GM23338 (cell line): ENCODE data around the gene ZNF468. TPM values are rescaled to one million over a fixed set of nuclear protein-coding genes. Genes with fewer than 3 reads are reported as not detected.
"Not testable (repeated sequence)": the region's sequence is repeated elsewhere in the genome, so short reads cannot be mapped to it uniquely, and the experiment has no call there.

Experiments
- ATAC-seq: fragments of 200-7000 bp; cut with Tn5 transposase; 3 replicates; pipeline ENCODE4 v1.9.1; 2020
- DNase-seq: peaks from one replicate; pipeline ENCODE4 v3.0.0-alpha.2; 2015; ENCODE audit warnings: low spot score
- H2AFZ ChIP-seq: fragments of 200-600 bp; sonication (generic); 2 replicates; pipeline ENCODE4 v1.8.0; 2016; ENCODE audit warnings: antibody characterized with exemption, mild to moderate bottlenecking, moderate library complexity
- H3F3A ChIP-seq: fragments of 200-600 bp; sonication (generic); replicated peaks from 2 replicates; pipeline ENCODE4 v1.8.0; 2017; ENCODE audit warnings: antibody characterized with exemption, mixed run types, low read depth
- H3K27ac ChIP-seq: fragments of 200-600 bp; sonication (generic); 2 replicates; pipeline ENCODE4 v1.6.1; 2016; ENCODE audit warnings: low read depth
- H3K27me3 ChIP-seq: fragments of 200-600 bp; sonication (generic); 2 replicates; pipeline ENCODE4 v1.8.0; 2016; ENCODE audit warnings: mild to moderate bottlenecking, mixed run types, moderate library complexity; ENCODE audit not compliant: insufficient read depth
- H3K36me3 ChIP-seq: fragments of 200-600 bp; sonication (generic); 2 replicates; pipeline ENCODE4 v1.8.0; 2016; ENCODE audit warnings: mild to moderate bottlenecking; ENCODE audit not compliant: insufficient read depth
- H3K4me1 ChIP-seq: fragments of 200-600 bp; sonication (generic); 2 replicates; pipeline ENCODE4 v1.8.0; 2016; ENCODE audit warnings: mild to moderate bottlenecking, moderate library complexity; ENCODE audit not compliant: insufficient read depth
- H3K4me2 ChIP-seq: fragments of 200-600 bp; sonication (generic); 2 replicates; pipeline ENCODE4 v1.7.1; 2017; ENCODE audit warnings: mixed run types
- H3K4me3 ChIP-seq: fragments of 200-600 bp; sonication (generic); 2 replicates; pipeline ENCODE4 v1.6.1; 2016; ENCODE audit warnings: mixed run types
- H3K79me2 ChIP-seq: fragments of 200-600 bp; sonication (generic); replicated peaks from 2 replicates; pipeline ENCODE4 v1.8.0; 2017; ENCODE audit warnings: mild to moderate bottlenecking; ENCODE audit not compliant: insufficient read depth
- H3K9me2 ChIP-seq: fragments of 200-600 bp; sonication (generic); 2 replicates; pipeline ENCODE4 v1.8.0; 2017; ENCODE audit not compliant: insufficient read depth
- H4K20me1 ChIP-seq: fragments of 200-600 bp; sonication (generic); replicated peaks from 2 replicates; pipeline ENCODE4 v1.8.0; 2017; ENCODE audit warnings: mild to moderate bottlenecking; ENCODE audit not compliant: insufficient read depth
- H3K27ac Mint-ChIP-seq: 2 replicates; pipeline ENCODE4 v1.8.0; 2020; ENCODE audit warnings: inconsistent platforms, mild to moderate bottlenecking, moderate library complexity, mixed read lengths
- H3K27me3 Mint-ChIP-seq: 3 replicates; pipeline ENCODE4 v1.8.0; 2022; ENCODE audit warnings: low read depth, mild to moderate bottlenecking, moderate library complexity, mixed read lengths, inconsistent platforms; ENCODE audit not compliant: insufficient read depth, poor library complexity
- H3K36me3 Mint-ChIP-seq: 3 replicates; pipeline ENCODE4 v1.8.0; 2021; ENCODE audit warnings: low read depth, mild to moderate bottlenecking, inconsistent platforms, moderate library complexity, mixed read lengths
- H3K4me1 Mint-ChIP-seq: 3 replicates; pipeline ENCODE4 v1.8.0; 2020; ENCODE audit warnings: mild to moderate bottlenecking, inconsistent platforms, mixed read lengths
- H3K4me3 Mint-ChIP-seq: 3 replicates; pipeline ENCODE4 v1.8.0; 2021; ENCODE audit warnings: moderate library complexity, mild to moderate bottlenecking, inconsistent platforms, mixed read lengths
- H3K9me3 Mint-ChIP-seq: 3 replicates; pipeline ENCODE4 v1.8.0; 2020; ENCODE audit warnings: moderate library complexity, mild to moderate bottlenecking, inconsistent platforms, mixed read lengths
- CREB1 ChIP-seq: fragments of 250-450 bp; sonication (Bioruptor Pico); IDR thresholded peaks from 2 replicates; pipeline ENCODE4 v1.5.0; 2020; ENCODE audit warnings: low read depth, mild to moderate bottlenecking, moderate library complexity
- EZH2phosphoT487 ChIP-seq: fragments of 200-600 bp; sonication (generic); IDR thresholded peaks from one replicate; pipeline ENCODE4 v1.8.1; 2018; ENCODE audit warnings: antibody characterized with exemption; ENCODE audit not compliant: unreplicated experiment
- JUNB ChIP-seq: IDR thresholded peaks from one replicate; pipeline ENCODE4 v1.6.1; 2016; ENCODE audit warnings: antibody characterized with exemption; ENCODE audit not compliant: unreplicated experiment
- NANOG ChIP-seq: IDR thresholded peaks from 2 replicates; pipeline ENCODE4 v1.6.1; 2016; ENCODE audit warnings: antibody characterized with exemption, borderline replicate concordance
- POLR2AphosphoS5 ChIP-seq: IDR thresholded peaks from 2 replicates; pipeline ENCODE4 v1.6.1; 2016; ENCODE audit warnings: antibody characterized with exemption, low read depth
- REST ChIP-seq: IDR thresholded peaks from one replicate; pipeline ENCODE4 v1.6.1; 2018; ENCODE audit warnings: antibody characterized with exemption; ENCODE audit not compliant: unreplicated experiment
- STAT1 ChIP-seq: IDR thresholded peaks from one replicate; pipeline ENCODE4 v1.6.1; 2016; ENCODE audit warnings: antibody characterized with exemption; ENCODE audit not compliant: unreplicated experiment
- ZNF462 ChIP-seq: fragments of 250-450 bp; sonication (Bioruptor Pico); IDR thresholded peaks from 2 replicates; pipeline ENCODE4 v1.5.0; 2020; ENCODE audit warnings: mild to moderate bottlenecking, moderate library complexity
- polyA plus RNA-seq: library from polyadenylated mRNA; unstranded; fragments of >200 nt; fragmentation: Nextera tagmentation; extraction: Ambion mirVana; gene quantifications from 2 replicates; pipeline ENCODE4 v1.2.1, GENCODE V29; 2016
- total RNA-seq: library from RNA; depleted of rRNA; stranded (reverse); fragments of >200 nt; shearing (Covaris generic); gene quantifications from 2 replicates; pipeline ENCODE4 v1.2.3, GENCODE V29; 2014
- TF ChIP-seq, protein P1 (sequence below): IDR thresholded peaks from 2 replicates; pipeline ENCODE4 v1.6.1; 2016; ENCODE audit warnings: antibody characterized with exemption

Gene ZNF468
- total and polyA plus RNA-seq, 2 experiments from 2014 or later, result 11.8 to 34.9 TPM

DNA sequence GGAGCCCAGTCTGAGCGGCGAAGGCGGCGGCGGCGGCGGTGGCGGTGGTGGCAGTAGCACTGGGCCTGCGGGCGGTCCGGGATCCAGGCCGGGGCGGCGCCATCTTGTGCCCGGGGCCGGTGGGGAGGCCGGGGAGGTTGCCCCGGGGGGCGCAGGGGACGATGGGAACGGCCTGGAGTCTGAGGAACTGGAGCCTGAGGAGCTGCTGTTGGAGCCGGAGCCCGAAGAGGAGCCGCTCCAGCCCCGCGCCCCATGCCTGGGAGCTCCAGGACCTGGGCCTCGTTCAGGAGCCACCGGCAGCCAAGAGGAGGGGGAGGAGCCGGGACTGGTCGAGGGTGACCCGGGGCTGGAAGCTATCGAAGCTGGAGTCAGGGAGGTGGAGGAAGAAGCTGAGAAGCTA lies 47.6 kb downstream of the ZNF468 start:
- no peak overlapping the region for H3K4me3 ChIP-seq
- H3K9me3 Mint-ChIP-seq, result peaks cover 31% of the 10 kb centered on the region
- no peak for DNase-seq
- H3K4me3 Mint-ChIP-seq, result no peak overlapping the region
- H3K4me1 ChIP-seq, result no peaks in the 10 kb centered on the region
- TF ChIP-seq JUNB (no peak), REST (no peak), STAT1 (no peak), EZH2phosphoT487 (no peak), NANOG (no peak), POLR2AphosphoS5 (no peak), ZNF462 (no peak), CREB1 (no peak)
- TF ChIP-seq, protein P1, sequence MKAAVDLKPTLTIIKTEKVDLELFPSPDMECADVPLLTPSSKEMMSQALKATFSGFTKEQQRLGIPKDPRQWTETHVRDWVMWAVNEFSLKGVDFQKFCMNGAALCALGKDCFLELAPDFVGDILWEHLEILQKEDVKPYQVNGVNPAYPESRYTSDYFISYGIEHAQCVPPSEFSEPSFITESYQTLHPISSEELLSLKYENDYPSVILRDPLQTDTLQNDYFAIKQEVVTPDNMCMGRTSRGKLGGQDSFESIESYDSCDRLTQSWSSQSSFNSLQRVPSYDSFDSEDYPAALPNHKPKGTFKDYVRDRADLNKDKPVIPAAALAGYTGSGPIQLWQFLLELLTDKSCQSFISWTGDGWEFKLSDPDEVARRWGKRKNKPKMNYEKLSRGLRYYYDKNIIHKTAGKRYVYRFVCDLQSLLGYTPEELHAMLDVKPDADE, result no peak
- H3K27me3 Mint-ChIP-seq, result peaks cover 3% of the 10 kb centered on the region
- no peaks in the 10 kb centered on the region for H3K36me3 ChIP-seq
- H3K27ac Mint-ChIP-seq, result no peak overlapping the region
- H3K27me3 ChIP-seq, result no peaks in the 10 kb centered on the region
- no peaks in the 10 kb centered on the region for H3F3A ChIP-seq
- no peak overlapping the region for H3K27ac ChIP-seq
- H3K4me1 Mint-ChIP-seq, result no peaks in the 10 kb centered on the region
- ATAC-seq, result no peak
- peaks cover 69% of the 10 kb centered on the region for H3K36me3 Mint-ChIP-seq
- no peaks in the 10 kb centered on the region for H3K9me2 ChIP-seq
- H3K4me2 ChIP-seq, result no peak overlapping the region
- H2AFZ ChIP-seq, result no peak overlapping the region
- H3K79me2 ChIP-seq, result no peaks in the 10 kb centered on the region
- no peaks in the 10 kb centered on the region; the same call in 1 of the 2 replicates for H4K20me1 ChIP-seq

GRCh38 chr19:52799950-52800640 lies 57.3 kb downstream of the ZNF468 start:
- Mint-ChIP-seq H3K9me3 (peaks cover 85% of the 10 kb centered on the region), H3K36me3 (peaks cover 92% of the 10 kb centered on the region)
- H3K27ac Mint-ChIP-seq, H3K27ac ChIP-seq, H3K4me1 ChIP-seq, H3K9me2 ChIP-seq, H3K27me3 ChIP-seq, H3K27me3 Mint-ChIP-seq, H3K79me2 ChIP-seq, H3K4me2 ChIP-seq, H3F3A ChIP-seq, H3K4me1 Mint-ChIP-seq, ATAC-seq, H2AFZ ChIP-seq, DNase-seq, H4K20me1 ChIP-seq, H3K4me3 Mint-ChIP-seq, H3K4me3 ChIP-seq: not testable (repeated sequence)
- H3K36me3 ChIP-seq, result peaks cover 62% of the 10 kb centered on the region
